HG03159 (cell line): ENCODE measurements around the gene TRIP6.
"Not testable (repeated sequence)": the region's sequence is repeated elsewhere in the genome, so short reads cannot be mapped to it uniquely, and the experiment has no call there.

Experiments
- ATAC-seq: cut with Tn5 transposase; IDR thresholded peaks from one replicate; pipeline ENCODE4 v1.9.1; 2021; ENCODE audit warnings: mild to moderate bottlenecking, moderate library complexity; ENCODE audit not compliant: unreplicated experiment

TRIP6 gene

DNA sequence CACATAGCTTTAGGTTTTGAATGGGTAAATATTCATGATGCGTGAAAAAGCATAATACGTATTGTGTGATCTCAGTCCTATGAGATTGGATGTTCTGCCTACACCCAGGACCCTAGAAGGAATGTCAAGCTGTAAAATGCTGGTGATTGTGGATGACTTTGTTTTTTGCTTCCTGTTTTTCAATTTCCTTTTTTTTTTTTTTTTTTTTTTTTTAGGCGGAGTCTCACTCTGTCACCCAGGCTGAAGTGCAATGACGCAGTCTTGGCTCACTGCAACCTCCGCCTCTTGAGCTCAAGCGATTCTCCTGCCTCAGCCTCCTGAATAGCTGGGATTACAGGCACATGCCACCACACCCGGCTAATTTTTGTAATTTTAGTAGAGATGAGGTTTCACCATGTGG, 43.3 kb downstream of the TRIP6 start:
- ATAC-seq = not testable (repeated sequence)

GRCh38 chr7:100911484-100911883, 44.3 kb downstream of the TRIP6 start:
- ATAC-seq = no peak

GRCh38 chr7:100914208-100914878, 47.2 kb downstream of the TRIP6 start:
- ATAC-seq = no peak

DNA sequence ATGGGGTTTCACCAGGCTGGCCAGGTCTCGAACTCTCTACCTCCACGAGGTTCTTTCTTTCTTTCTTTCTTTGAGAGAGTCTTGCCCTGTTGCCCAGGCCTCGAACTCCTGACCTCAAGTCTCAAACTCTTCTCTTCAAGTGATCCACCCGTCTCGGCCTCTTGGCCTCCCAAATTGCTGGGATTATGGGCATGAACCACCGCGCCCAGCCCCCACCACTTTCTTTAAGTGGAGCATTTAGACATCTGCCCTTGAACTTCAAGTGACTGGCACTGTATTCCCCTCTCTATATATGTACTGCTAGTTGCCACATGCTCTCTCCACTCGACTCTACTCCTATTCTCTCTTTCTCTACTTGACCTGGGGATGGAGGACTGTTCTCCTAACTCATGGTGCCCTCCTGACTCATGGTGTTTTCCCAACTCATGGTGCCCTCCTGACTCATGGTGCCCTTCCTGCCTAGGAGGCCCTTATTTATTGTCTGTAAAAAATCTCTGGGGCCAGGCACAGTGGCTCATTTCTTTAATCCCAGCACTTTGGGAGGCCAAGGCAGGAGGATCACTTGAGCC, 47.8 kb downstream of the TRIP6 start:
- no peak for ATAC-seq

- ATAC-seq = not testable (repeated sequence)
Measured at GRCh38 chr7:100919335-100919734, 52.1 kb downstream of the TRIP6 start.

- ATAC-seq = not testable (repeated sequence)
Measured at GRCh38 chr7:100919779-100920437, 52.7 kb downstream of the TRIP6 start.

- ATAC-seq = no peak
Measured at GRCh38 chr7:100921039-100921438, 53.9 kb downstream of the TRIP6 start.
